DND-41 (cell line): ENCODE data around the gene GPER1.

ENCODE experiments used
- ATAC-seq: fragments of 200-7000 bp; cut with Tn5 transposase; 3 replicates; pipeline ENCODE4 v1.9.1; 2021; ENCODE audit warnings: low read depth; ENCODE audit not compliant: insufficient read depth
- DNase-seq: peaks from one replicate; pipeline ENCODE4 v3.0.0-alpha.2; 2020
- H2AFZ ChIP-seq: 2 replicates; pipeline ENCODE4 v1.6.0; 2012; ENCODE audit warnings: low read depth, low read length
- H3K27ac ChIP-seq: 2 replicates; pipeline ENCODE4 v1.5.1; 2012; ENCODE audit warnings: low read length, inconsistent platforms
- H3K27me3 ChIP-seq: fragments of 200-600 bp; sonication (generic); 2 replicates; pipeline ENCODE4 v1.6.0; 2012; ENCODE audit warnings: low read length, mild to moderate bottlenecking, inconsistent platforms; ENCODE audit not compliant: insufficient read depth, poor library complexity
- H3K36me3 ChIP-seq: 2 replicates; pipeline ENCODE4 v1.5.1; 2012; ENCODE audit warnings: low read length, inconsistent platforms; ENCODE audit not compliant: insufficient read depth
- H3K4me1 ChIP-seq: 2 replicates; pipeline ENCODE4 v1.5.1; 2012; ENCODE audit warnings: mild to moderate bottlenecking, low read length; ENCODE audit not compliant: insufficient read depth
- H3K4me2 ChIP-seq: 2 replicates; pipeline ENCODE4 v1.6.0; 2012; ENCODE audit warnings: mild to moderate bottlenecking, moderate library complexity, low read length, inconsistent platforms; ENCODE audit not compliant: insufficient read depth
- H3K4me3 ChIP-seq, 2 experiments: fragments of 200-600 bp in 1 of 2; shearing (Covaris generic) in 1 of 2; 2 replicates each; pipeline ENCODE4 v1.5.1; 2012 to 2016; ENCODE audit warnings: inconsistent platforms in 2 of 2, low read length in 2 of 2, mild to moderate bottlenecking in 2 of 2, low read depth in 1 of 2, moderate library complexity in 1 of 2
- H3K79me2 ChIP-seq: 2 replicates; pipeline ENCODE4 v1.6.0; 2012; ENCODE audit warnings: low read length, inconsistent platforms; ENCODE audit not compliant: insufficient read depth
- H3K9ac ChIP-seq: 2 replicates; pipeline ENCODE4 v1.6.0; 2012; ENCODE audit warnings: low read depth, mild to moderate bottlenecking, inconsistent platforms, low read length, moderate library complexity
- H3K9me3 ChIP-seq: 2 replicates; pipeline ENCODE4 v1.5.1; 2012; ENCODE audit warnings: low read length, moderate library complexity, mild to moderate bottlenecking, inconsistent platforms; ENCODE audit not compliant: insufficient read depth, severe bottlenecking
- H4K20me1 ChIP-seq: 2 replicates; pipeline ENCODE4 v1.6.0; 2012; ENCODE audit warnings: low read length; ENCODE audit not compliant: insufficient read depth
- CTCF ChIP-seq: IDR thresholded peaks from 2 replicates; pipeline ENCODE4 v1.5.1; 2012; ENCODE audit warnings: borderline replicate concordance, low read length, moderate library complexity, mild to moderate bottlenecking; ENCODE audit not compliant: poor library complexity, severe bottlenecking; ENCODE audit errors: extremely low read depth
- EZH2 ChIP-seq: IDR thresholded peaks from 3 replicates; pipeline ENCODE4 v1.6.1; 2012; ENCODE audit warnings: borderline replicate concordance, low read depth, mild to moderate bottlenecking, moderate library complexity, low read length, inconsistent platforms; ENCODE audit not compliant: severe bottlenecking

GPER1 gene

DNA sequence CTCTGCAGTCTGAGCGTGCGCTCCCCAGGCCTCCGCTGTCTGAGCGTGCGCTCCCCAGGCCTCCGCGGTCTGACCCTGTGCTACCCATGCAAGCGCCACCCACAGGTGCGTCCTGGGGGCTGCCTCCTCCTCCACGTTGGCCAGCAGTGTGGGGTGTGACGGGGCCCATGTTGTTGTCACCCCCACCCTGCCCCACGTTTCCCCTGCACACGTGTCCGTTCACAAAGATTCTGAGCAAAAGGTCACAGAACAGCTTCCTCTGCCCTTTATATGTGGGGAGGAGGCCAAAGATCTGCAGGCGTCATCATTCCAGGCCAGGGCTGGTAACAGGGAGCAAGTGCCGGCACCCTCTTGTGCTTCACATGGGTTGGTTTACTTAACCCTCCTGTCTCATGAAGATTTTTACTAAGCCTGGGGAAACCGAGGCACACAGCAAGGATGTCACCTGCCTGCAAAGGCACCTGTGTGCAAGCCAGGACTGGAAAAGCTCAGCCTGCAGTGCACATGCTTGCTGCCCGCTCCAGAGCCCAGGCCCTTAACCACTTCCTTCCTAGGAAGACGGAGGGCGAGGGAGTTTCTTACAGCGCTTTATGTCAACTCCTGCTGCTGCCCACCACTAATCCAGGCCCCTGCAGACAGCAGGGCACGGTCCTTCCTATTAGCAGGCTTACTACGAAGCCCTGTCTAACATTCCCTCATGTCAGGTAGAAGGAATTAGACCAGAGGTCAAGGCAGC is 38.7 kb upstream of the GPER1 start:
- Histone ChIP-seq H4K20me1 (peaks cover 48% of the 10 kb centered on the region), H3K27me3 (no peaks in the 10 kb centered on the region), H3K9me3 (no peaks in the 10 kb centered on the region), H3K36me3 (no peaks in the 10 kb centered on the region), H3K4me3 (no peak overlapping the region), H3K4me2 (no peak overlapping the region), H3K79me2 (no peaks in the 10 kb centered on the region), H3K4me1 (peaks cover 16% of the 10 kb centered on the region), H3K27ac (no peak overlapping the region), H3K9ac (no peak overlapping the region), H2AFZ (no peak overlapping the region)
- no peak for ATAC-seq
- no peak for TF ChIP-seq EZH2
- no peak for TF ChIP-seq CTCF
- no peak for DNase-seq

DNA sequence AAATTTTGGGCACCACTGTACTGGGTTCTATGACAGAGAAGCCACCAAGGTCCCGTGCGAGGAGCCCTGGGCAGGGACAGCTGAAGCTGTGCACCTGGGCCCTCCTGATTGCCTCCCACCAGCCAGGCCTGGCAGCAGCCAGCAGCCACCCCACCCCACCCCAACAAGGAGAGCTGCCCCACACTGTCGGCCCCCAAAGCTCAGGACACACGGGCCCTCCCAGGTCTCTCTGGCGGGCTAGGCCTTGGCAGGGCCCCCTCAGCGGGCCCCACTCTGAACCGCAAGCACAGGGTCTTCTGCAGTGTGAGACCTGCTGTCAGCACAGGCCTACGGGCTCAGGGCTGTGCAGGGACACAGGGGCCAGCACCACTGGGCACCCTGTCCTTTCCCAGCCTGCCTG is 38.1 kb upstream of the GPER1 start:
- H3K4me2 ChIP-seq: no peak overlapping the region
- no peak for DNase-seq
- H2AFZ ChIP-seq: no peak overlapping the region
- no peak overlapping the region for H3K9ac ChIP-seq
- ATAC-seq: no peak
- H3K9me3 ChIP-seq: no peaks in the 10 kb centered on the region
- H3K79me2 ChIP-seq: no peaks in the 10 kb centered on the region
- H3K27me3 ChIP-seq: no peaks in the 10 kb centered on the region
- no peaks in the 10 kb centered on the region for H3K36me3 ChIP-seq
- H3K4me1 ChIP-seq: peaks cover 12% of the 10 kb centered on the region
- TF ChIP-seq CTCF: no peak
- TF ChIP-seq EZH2: no peak
- H4K20me1 ChIP-seq: peaks cover 48% of the 10 kb centered on the region
- no peak overlapping the region for H3K4me3 ChIP-seq
- H3K27ac ChIP-seq: no peak overlapping the region

GRCh38 chr7:1050254-1050906 is 37.5 kb upstream of the GPER1 start:
- no peak overlapping the region for H3K4me3 ChIP-seq
- H3K27me3 ChIP-seq: no peaks in the 10 kb centered on the region
- no peak for ATAC-seq
- DNase-seq: no peak
- no peak overlapping the region for H3K4me2 ChIP-seq
- no peaks in the 10 kb centered on the region for H3K9me3 ChIP-seq
- no peak for TF ChIP-seq CTCF
- no peak for TF ChIP-seq EZH2
- H3K27ac ChIP-seq: no peak overlapping the region
- no peaks in the 10 kb centered on the region for H3K36me3 ChIP-seq
- no peak overlapping the region for H2AFZ ChIP-seq
- H3K4me1 ChIP-seq: peaks cover 6% of the 10 kb centered on the region
- no peak overlapping the region for H3K9ac ChIP-seq
- H4K20me1 ChIP-seq: peaks cover 48% of the 10 kb centered on the region
- H3K79me2 ChIP-seq: no peaks in the 10 kb centered on the region
